OCI-LY7 (cell line): Measurements from ENCODE around the gene NEK11. TPM values are rescaled to one million over a fixed set of nuclear protein-coding genes. Genes with fewer than 3 reads are reported as not detected.
"Not testable (repeated sequence)": the region's sequence is repeated elsewhere in the genome, so short reads cannot be mapped to it uniquely, and the experiment has no call there.

ENCODE experiments used
- BruUV-seq: library from RNA; stranded (reverse); fragments of 400-500 nt; replicated peaks from 2 replicates; lab custom pipeline; 2021; lab: Mats Ljungman, UMichigan
- CTCF ChIA-PET: fragments of 300-600 bp; sonication (Branson Sonifier 250); formaldehyde crosslinking; loops from one replicate; lab custom pipeline; 2022; ENCODE audit warnings: antibody characterized with exemption; ENCODE audit not compliant: unreplicated experiment; lab: Charles Lee
- POLR2A ChIA-PET: fragments of 300-600 bp; sonication (Branson Sonifier 250); formaldehyde crosslinking; loops from one replicate; lab custom pipeline; 2022; ENCODE audit warnings: antibody characterized with exemption; lab: Charles Lee
- DNase-seq: peaks from one replicate; pipeline ENCODE4 v3.0.0-alpha.2; 2015; ENCODE audit warnings: low spot score
- H2AFZ ChIP-seq: fragments of 200-600 bp; sonication (generic), shearing (Covaris generic); 2 replicates; pipeline ENCODE4 v1.6.1; 2014; ENCODE audit warnings: mild to moderate bottlenecking, antibody characterized with exemption, low read length, moderate library complexity
- H3K27ac ChIP-seq: fragments of 200-600 bp; sonication (generic); 2 replicates; pipeline ENCODE4 v1.5.1; 2014; ENCODE audit warnings: mixed run types, low read depth, mild to moderate bottlenecking, moderate library complexity, low read length, inconsistent platforms; ENCODE audit not compliant: poor library complexity, severe bottlenecking
- H3K36me3 ChIP-seq: fragments of 200-600 bp; sonication (generic); 2 replicates; pipeline ENCODE4 v1.6.1; 2014; ENCODE audit warnings: mild to moderate bottlenecking, antibody characterized with exemption, low read length, moderate library complexity, mixed read lengths; ENCODE audit not compliant: insufficient read depth
- H3K4me1 ChIP-seq: fragments of 200-600 bp; sonication (generic); 2 replicates; pipeline ENCODE4 v1.5.1; 2014; ENCODE audit warnings: mild to moderate bottlenecking, low read length; ENCODE audit not compliant: insufficient read depth, poor library complexity, severe bottlenecking
- H3K4me2 ChIP-seq: fragments of 200-600 bp; sonication (generic); 2 replicates; pipeline ENCODE4 v1.6.1; 2014; ENCODE audit warnings: mild to moderate bottlenecking, low read length
- H3K4me3 ChIP-seq: fragments of 200-600 bp; sonication (generic); 2 replicates; pipeline ENCODE4 v1.5.1; 2014; ENCODE audit warnings: mild to moderate bottlenecking, low read depth, low read length; ENCODE audit not compliant: poor library complexity, severe bottlenecking
- H3K79me2 ChIP-seq: fragments of 200-600 bp; sonication (generic); 2 replicates; pipeline ENCODE4 v1.6.1; 2016; ENCODE audit warnings: low read depth, mild to moderate bottlenecking, low read length, moderate library complexity, mixed read lengths; ENCODE audit not compliant: insufficient read depth
- H3K9me2 ChIP-seq: fragments of 200-600 bp; sonication (generic); 2 replicates; pipeline ENCODE4 v1.6.1; 2016; ENCODE audit warnings: mild to moderate bottlenecking, low read length, mixed read lengths; ENCODE audit not compliant: insufficient read depth
- H3K9me3 ChIP-seq: fragments of 200-600 bp; sonication (generic); 2 replicates; pipeline ENCODE4 v1.6.1; 2014; ENCODE audit warnings: mild to moderate bottlenecking, mixed run types, low read length, mixed read lengths
- H4K20me1 ChIP-seq: fragments of 200-600 bp; sonication (generic); 2 replicates; pipeline ENCODE4 v1.6.1; 2014; ENCODE audit warnings: mild to moderate bottlenecking, antibody characterized with exemption, low read length, moderate library complexity, mixed read lengths; ENCODE audit not compliant: insufficient read depth
- CTCF ChIP-seq: fragments of 200-600 bp; sonication (generic); conservative IDR thresholded peaks from 2 replicates; pipeline ENCODE4 v1.5.1; 2014; ENCODE audit warnings: mild to moderate bottlenecking, antibody characterized with exemption, low read length, moderate library complexity, mixed read lengths
- EZH2phosphoT487 ChIP-seq: fragments of 200-600 bp; sonication (generic); IDR thresholded peaks from 2 replicates; pipeline ENCODE4 v1.6.1; 2018; ENCODE audit warnings: low read depth, borderline replicate concordance, mild to moderate bottlenecking, mixed run types, antibody characterized with exemption, low read length, moderate library complexity, mixed read lengths
- intact Hi-C: fragments of 100-400 bp; cut with micrococcal nuclease; formaldehyde crosslinking; loops from one replicate; pipeline ENCODE4 v1.10.0; 2022; ENCODE audit not compliant: unreplicated experiment
- total RNA-seq, 2 experiments: library from RNA; depleted of rRNA in 1 of 2; stranded (reverse); fragments of >200 nt in 1 of 2; shearing (Covaris generic) in 1 of 2; gene quantifications; 2 replicates each; pipeline ENCODE4 v1.2.3, GENCODE V29; 2014 to 2022

Gene NEK11
- total RNA-seq, 2 experiments from 2014 or later = 0.47 to 1.5 TPM

DNA sequence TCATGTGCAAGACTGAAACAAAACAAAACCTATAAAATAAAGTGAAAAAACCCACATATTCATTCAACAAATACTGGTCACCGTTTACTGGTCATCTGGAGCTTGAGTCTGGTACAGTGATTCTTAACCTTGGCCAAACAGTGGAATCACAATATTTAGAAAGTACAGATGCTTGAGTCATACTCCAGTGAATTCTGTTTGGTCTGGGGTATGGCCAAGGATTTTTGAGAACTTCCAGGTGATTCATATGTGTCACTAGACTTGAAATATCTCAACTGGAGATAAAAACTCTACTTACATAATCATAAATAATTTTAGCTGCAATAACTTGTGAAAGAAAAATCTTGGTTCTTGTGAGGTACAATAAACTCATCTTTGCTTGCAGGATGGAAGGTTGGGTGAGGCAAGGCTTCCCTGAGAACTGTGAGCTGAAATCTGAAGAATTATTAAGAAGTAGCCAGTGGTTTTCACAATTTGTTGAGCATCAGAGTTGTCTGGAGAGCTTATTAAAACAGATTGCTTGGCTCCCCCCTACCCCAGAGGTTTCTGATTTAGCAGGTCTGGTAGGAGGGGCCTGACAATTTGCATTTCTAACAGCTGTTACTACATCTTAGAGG lies 9.6 kb downstream of the NEK11 start:
- POLR2A ChIA-PET = interaction anchor here (0.6 to 0.8 kb wide), 2 partner anchors 10 to 462 kb away, joined by 3 to 4 read pairs; partner anchors contain the start of genes ASTE1 and NEK11
- intact Hi-C loops = loop anchor here (10.0 kb wide), 1 partner anchor 158 kb away; no protein-coding TSS in a partner anchor
- no TSS peak for BruUV-seq

GRCh38 chr3:131036986-131037385 lies 10.3 kb downstream of the NEK11 start:
- CTCF ChIA-PET = no interaction called here
- no peak for TF ChIP-seq EZH2phosphoT487
- no peak for TF ChIP-seq CTCF
- Histone ChIP-seq H3K79me2 (no peaks in the 10 kb centered on the region), H3K4me3 (no peak overlapping the region), H4K20me1 (no peaks in the 10 kb centered on the region), H3K9me3 (no peaks in the 10 kb centered on the region), H2AFZ (no peak overlapping the region), H3K27ac (no peak overlapping the region), H3K4me2 (no peak overlapping the region), H3K4me1 (no peaks in the 10 kb centered on the region), H3K9me2 (no peaks in the 10 kb centered on the region), H3K36me3 (no peaks in the 10 kb centered on the region)
- no peak for DNase-seq
- intact Hi-C loops = loop anchor here (10.0 kb wide), 1 partner anchor 158 kb away; no protein-coding TSS in a partner anchor
- POLR2A ChIA-PET = interaction anchor here (0.8 to 1.5 kb wide), 3 partner anchors 11 to 13 kb away, joined by 3 to 5 read pairs (median 3); partner anchors contain the start of genes ASTE1 and NEK11
- BruUV-seq = no TSS peak

More for the DNA sequence above, 9.6 kb downstream of the NEK11 start:
- Histone ChIP-seq H3K4me3 (no peak overlapping the region), H3K4me1 (no peaks in the 10 kb centered on the region), H3K27ac (no peak overlapping the region), H3K36me3 (no peaks in the 10 kb centered on the region), H2AFZ (no peak overlapping the region), H3K4me2 (no peak overlapping the region), H3K79me2 (no peaks in the 10 kb centered on the region), H3K9me2 (no peaks in the 10 kb centered on the region), H4K20me1 (no peaks in the 10 kb centered on the region), H3K9me3 (no peaks in the 10 kb centered on the region)
- DNase-seq = no peak
- CTCF ChIA-PET = no interaction called here
- TF ChIP-seq EZH2phosphoT487 = no peak
- no peak for TF ChIP-seq CTCF

DNA sequence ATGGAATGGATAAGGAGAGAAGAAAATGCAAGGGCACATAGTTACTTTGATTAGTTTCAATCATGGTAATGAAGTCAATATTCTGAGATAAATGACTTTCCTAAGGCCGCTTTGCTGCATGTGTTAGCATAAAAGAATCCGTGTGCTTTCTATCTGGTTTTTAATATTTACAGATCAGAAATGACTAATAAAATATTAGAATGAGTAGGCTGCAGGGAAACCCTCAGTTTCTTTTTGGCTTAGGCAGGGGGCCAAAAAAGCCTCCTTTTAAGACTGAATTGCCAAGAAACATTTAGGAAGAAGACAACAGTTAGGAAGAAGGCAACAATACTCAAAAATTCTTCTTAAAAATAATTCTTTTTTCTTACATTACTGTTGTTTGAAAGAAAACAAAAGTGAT lies 11.6 kb downstream of the NEK11 start:
- no peaks in the 10 kb centered on the region for H3K36me3 ChIP-seq
- POLR2A ChIA-PET = interaction anchor here (1.5 kb wide), 1 partner anchor 15 kb away, joined by 5 read pairs; no protein-coding TSS in a partner anchor
- DNase-seq = no peak
- TF ChIP-seq CTCF = no peak
- TF ChIP-seq EZH2phosphoT487 = no peak
- no peak overlapping the region for H3K27ac ChIP-seq
- no peak overlapping the region for H3K4me3 ChIP-seq
- no TSS peak for BruUV-seq
- no peaks in the 10 kb centered on the region for H3K4me1 ChIP-seq
- no peak overlapping the region for H3K4me2 ChIP-seq
- no peaks in the 10 kb centered on the region for H3K9me2 ChIP-seq
- CTCF ChIA-PET = no interaction called here
- no peak overlapping the region for H2AFZ ChIP-seq
- intact Hi-C loops = loop anchor here (10.0 kb wide), 1 partner anchor 156 kb away; no protein-coding TSS in a partner anchor
- no peaks in the 10 kb centered on the region for H4K20me1 ChIP-seq
- no peaks in the 10 kb centered on the region for H3K79me2 ChIP-seq
- no peaks in the 10 kb centered on the region for H3K9me3 ChIP-seq

DNA sequence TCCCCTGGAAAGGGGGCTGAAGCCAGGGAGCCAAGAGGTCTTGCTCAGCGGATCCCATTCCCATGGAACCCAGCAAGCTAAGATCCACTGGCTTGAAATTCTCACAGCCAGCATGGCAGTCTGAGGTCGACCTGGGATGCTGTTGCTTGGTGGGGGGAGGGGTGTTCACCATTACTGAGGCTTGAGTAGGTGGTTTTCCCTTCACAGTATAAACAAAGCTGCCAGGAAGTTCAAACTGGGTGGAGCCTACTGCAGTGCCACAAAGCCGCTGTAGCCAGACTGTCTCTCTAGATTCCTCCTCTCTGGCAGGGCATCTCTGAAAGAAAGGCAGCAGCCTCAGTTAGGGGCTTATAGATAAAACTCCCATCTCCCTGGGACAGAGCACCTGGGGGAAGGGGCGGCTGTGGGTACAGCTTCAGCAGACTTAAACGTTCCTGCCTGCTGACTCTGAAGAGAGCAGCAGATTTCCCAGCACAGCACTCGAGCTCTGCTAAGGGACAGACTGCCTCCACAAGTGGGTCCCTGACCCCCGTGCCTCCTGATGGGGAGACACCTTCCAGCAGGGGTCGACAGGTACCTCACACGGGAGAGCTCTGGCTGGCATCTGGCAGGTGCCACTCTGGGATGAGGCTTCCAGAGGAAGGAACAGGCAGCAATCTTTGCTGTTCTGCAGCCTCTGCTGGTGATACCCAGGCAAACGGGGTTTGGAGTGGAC lies 15.8 kb downstream of the NEK11 start:
- intact Hi-C loops, BruUV-seq, H3K79me2 ChIP-seq, DNase-seq, H3K4me1 ChIP-seq, H3K27ac ChIP-seq, H2AFZ ChIP-seq, H3K36me3 ChIP-seq, H4K20me1 ChIP-seq, H3K9me3 ChIP-seq, H3K9me2 ChIP-seq, H3K4me3 ChIP-seq, H3K4me2 ChIP-seq: not testable (repeated sequence)
- ChIA-PET CTCF (interaction anchor here (1.2 kb wide), 1 partner anchor 23 kb away, joined by 3 read pairs; no protein-coding TSS in a partner anchor), POLR2A (interaction anchor here (1.3 kb wide), 1 partner anchor 12 kb away, joined by 3 read pairs; no protein-coding TSS in a partner anchor)
